DMS153 (cell line): ENCODE data around the gene EIF6.
"Not testable (repeated sequence)": the region's sequence is repeated elsewhere in the genome, so short reads cannot be mapped to it uniquely, and the experiment has no call there.

Source experiments
- DNase-seq: peaks from one replicate; lab custom pipeline; 2025; lab: John Stamatoyannopoulos, UW

EIF6 gene

GRCh38 chr20:35284267-35284991, at the start of gene EIF6:
EIF6 (minus strand) TSS chr20:35284772; CDS start chr20:35284487, 285 bp downstream.
- DNase-seq: peak; percentile 85

- no peak for DNase-seq
Measured at GRCh38 chr20:35333606-35334005, 49.0 kb upstream of the EIF6 start.

GRCh38 chr20:35332540-35333200, 48.1 kb upstream of the EIF6 start:
- DNase-seq: no peak

DNA sequence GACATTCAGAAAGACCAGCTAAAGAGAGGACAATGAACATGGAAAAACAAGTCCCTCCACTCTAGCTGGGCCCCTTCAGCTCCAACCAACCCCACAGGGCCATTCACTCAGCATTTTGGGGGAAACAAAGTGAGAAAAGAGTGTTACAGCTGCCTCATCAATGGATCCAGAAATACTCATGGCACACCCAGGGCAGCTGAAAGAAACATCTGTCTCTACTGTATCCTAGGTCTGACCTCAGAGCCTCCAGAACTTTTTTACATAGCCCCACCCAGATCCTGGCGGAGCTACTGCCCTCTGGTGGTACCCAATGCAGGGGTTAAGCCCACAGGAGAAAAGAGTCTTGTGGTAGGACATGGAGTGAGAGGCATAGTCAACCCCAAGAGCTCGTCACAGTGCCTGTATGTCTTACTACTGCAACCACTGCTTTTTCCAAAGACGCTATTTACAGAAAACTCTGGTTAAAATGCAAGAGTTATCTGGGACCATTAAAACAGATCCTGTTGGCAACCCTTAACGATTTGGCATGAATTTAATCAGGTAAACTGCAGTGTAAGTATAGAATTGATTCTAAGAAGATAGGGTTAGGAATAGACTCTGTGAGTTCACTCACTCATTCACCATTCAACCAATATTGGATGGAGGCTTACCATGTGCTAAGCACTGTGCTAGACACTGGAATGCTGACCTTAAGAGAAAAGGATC, 45.0 kb upstream of the EIF6 start:
- peak; percentile 15 for DNase-seq

DNA sequence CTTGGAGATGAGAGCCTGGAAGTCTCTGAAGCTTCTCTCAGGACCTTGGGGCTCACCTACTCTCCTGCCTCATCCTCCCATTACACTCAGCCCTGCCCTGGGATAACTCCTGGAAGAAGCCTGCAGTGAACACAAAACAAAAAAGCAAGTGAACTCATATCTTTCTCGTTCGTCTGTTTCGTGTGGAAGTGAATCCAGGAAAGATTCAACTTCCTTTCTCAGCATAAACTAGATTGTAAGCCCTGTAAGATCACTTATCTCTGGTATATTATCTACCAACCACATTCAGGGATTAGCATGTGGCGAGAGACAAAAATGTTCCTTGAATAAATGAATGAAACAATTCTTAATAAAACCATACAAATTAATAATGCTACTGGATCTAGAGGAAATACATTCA, 44.1 kb upstream of the EIF6 start:
- DNase-seq: no peak

DNA sequence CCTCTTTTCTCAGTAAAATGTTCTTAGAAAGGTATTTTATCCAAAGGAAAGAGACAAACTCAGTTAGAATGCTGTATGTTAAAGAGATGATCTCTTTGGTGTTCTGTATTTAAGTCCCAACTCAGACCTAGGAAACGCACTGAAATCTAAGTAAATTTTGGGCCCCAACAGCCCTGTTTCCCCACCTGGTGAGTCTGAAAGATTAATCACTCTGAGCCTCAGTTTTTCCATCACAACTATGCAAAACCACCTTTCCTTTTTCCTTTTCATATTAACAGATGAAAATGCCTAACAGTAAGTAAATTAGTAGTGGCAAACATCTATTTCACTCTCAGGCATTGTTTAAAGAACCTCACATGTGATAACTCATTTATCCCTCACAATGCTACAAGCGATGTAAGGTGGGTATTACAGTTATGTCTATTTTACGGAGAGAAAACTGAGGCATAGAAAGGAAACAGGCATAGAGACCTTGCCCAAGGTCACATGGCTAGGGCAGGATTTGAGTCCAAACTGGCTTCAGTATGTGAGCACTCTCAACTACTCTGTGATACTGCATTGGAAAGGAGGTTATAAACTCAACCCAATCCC, 43.6 kb upstream of the EIF6 start:
- no peak for DNase-seq

DNA sequence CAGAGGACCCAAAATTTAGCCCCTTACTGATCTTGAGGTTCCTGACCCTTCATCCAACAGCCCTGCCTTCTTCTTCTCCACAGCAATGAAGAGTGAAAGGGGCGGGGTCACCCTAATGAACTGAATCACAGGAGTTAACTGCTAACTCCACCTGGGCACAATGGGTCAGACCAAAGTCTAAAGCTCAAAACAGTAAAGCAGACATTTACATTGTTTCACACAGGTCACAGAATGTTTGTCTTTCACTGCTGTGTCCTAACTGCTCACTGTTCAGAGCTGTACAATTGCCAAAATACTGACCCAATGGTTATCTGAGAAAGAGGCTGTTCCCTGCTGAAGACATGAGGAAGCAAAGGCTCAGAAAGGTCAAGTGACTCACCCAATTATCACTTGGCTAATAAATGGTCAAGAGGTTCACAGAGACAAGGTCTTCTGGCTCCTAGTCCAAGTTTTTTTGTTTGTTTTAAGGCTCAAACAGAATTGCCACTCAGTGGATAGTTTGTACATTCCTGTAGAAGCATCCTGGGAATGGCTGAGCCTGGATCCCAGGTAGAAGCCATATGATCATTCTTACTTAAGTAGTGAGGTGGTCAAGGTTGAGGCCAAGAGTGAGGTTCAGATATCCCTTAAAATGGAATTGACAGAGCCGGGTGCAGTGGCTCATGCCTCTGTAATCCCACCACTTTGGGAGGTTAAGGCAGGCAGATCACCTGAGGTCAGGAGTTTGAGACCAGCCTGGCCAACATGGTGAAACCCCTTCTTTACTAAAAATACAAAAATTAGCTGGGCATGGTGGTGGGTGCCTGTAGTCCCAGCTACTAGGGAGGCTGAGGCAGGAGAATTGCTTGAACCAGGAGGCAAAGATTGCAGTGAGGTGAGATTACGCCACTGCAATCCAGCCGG, 42.8 kb upstream of the EIF6 start:
- DNase-seq: no peak

GRCh38 chr20:35326740-35327073, 42.1 kb upstream of the EIF6 start:
- DNase-seq: no peak

GRCh38 chr20:35326021-35326739, 41.6 kb upstream of the EIF6 start:
- no peak for DNase-seq

DNA sequence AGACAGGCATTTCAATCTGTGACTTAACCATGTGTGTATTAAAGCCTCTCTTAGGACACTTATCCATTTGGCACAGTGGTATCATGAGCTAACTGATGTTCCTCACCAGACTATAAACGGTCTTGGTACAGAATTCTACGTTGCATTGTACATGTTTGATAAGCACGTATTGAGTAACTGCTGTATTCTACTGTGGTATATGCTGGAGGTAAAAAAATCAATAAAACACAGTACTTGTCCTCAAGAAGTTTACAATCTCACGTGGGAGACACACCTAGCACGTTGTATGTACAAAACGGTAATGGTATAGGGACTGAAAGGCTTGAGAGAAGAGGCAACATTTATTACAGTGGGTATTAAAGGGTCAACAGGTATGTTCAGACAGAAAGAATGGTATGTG, 40.8 kb upstream of the EIF6 start:
- DNase-seq: no peak

DNA sequence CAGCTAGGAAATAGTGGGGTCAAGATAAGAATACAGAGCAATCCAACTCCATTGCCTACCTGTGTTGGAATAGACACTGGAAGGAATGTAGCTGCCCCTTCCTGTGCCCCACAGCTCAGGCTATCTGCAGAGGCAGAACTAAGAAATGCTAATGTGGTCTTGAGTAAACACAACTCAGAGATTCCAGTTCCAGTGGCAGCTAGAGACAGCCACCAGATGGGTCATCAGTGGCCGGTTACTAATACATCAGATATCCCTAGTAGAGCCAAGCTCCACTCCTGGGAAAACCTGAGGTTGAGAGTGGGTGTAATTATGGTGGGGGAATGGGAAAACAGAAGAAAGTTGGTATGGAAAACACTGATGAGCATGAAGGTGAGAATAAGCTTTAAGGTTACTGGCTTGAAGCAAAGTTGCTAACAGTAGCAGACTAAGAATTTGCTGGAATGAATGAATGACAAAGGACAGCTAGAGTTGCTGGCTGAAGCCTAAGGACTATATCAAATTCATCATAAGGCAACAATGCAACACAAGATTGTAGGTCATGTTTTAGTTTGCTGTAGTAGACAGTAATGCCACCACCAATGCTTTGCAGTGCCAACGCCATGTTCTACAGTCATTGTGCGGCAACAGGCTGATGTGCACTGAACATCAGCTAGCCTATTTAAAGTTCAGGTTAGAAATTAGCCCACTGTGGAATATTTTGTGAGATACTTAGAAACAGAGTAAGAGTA, 36.0 kb upstream of the EIF6 start:
- no peak for DNase-seq

GRCh38 chr20:35319871-35320197, 35.3 kb upstream of the EIF6 start:
- DNase-seq: no peak

DNA sequence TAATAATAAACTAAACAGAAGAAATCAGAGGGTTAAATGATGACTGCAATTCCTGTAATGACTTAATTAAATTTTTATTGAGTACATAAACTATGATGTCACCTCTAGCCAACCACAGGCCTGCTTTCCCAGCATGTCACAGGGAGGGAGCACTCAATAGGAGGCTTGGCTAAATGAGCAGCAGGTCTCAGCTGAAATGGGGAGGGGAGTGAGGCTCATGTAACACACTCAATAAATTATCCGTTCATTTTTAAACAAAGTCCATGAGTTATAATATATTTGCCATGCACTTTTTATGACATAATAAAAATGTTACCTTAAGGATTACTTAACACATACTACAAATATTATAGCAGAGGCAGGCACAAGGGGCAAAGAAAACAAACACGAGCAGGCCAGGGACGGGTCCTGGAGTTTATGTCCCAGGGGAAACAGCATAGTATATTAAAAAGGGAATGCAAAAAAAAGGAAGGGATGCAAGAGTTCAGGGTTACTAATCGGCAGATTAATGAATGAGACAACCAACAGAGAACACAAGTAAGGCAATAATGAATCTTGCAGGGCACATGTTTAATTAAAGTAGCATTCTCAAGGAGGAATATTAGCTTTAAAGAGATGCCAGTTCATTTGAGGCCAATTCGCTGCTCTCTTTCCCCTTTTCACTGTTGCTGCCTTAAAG, 34.8 kb upstream of the EIF6 start:
- DNase-seq: peak; percentile 53

GRCh38 chr20:35318502-35319157, 34.1 kb upstream of the EIF6 start:
- DNase-seq: peak; percentile 89

- no peak for DNase-seq
Measured at GRCh38 chr20:35317416-35318210, 33.0 kb upstream of the EIF6 start.

DNA sequence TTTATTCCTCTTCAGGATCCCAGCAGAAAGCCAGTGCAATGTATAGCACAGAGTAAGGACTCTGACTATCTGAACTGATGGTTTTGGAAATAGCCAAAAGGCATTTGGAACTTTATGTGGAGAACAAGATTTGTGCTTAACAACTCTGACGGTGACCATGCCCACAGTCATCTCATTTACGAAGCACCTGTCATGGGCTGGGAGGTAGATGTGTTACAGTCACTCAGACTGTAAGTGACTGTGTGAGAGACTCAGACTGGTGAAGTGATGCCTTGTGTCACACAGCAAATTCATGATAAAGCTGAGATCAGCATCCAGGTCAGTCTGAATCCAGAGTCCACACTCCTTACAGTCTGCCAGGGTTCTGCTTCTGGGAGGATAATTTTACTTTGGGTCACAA, 31.5 kb upstream of the EIF6 start:
- DNase-seq: no peak

DNA sequence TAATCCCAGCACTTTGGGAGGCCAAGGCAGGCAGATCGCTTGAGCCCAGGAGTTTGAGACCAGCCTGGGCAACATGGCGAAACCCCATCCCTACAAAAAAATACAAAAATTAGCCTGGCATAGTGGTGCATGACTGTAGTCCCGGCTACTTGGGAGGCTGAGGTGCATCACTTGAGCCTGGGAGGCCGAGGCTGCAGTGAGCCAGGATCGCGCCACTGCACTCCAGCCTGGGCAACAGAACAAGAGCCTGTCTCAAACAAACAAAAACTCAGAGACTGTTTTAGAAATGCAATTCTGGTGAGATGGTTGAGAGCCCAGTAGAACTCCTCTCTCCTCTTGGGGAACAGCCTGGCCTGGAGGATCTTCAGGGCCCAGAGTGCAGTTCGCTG, 31.1 kb upstream of the EIF6 start:
- DNase-seq: not testable (repeated sequence)

- DNase-seq: no peak
Measured at GRCh38 chr20:35314816-35315631, 30.5 kb upstream of the EIF6 start.
